Astrocyte of the spinal cord (primary cell): ENCODE results near the gene FAM25A.
A peak's percentile ranks its signal among the peaks of the same experiment; 100 is the strongest.
"Not testable (repeated sequence)": the region's sequence is repeated elsewhere in the genome, so short reads cannot be mapped to it uniquely, and the experiment has no call there.

Experiments used
- DNase-seq: peaks from one replicate; pipeline ENCODE4 v3.0.0; 2011; ENCODE audit warnings: low read depth, low spot score
- H3K4me3 ChIP-seq: 2 replicates; pipeline ENCODE4 v1.5.1; 2011; ENCODE audit warnings: low read depth, mild to moderate bottlenecking, low read length, moderate library complexity
- in situ Hi-C: cut with HindIII; loops from 2 replicates; pipeline ENCODE4 v1.10.0; 2017; ENCODE audit warnings: low sequenced_read_pairs
- TF ChIP-seq, protein P1 (sequence below): IDR thresholded peaks from 2 replicates; pipeline ENCODE4 v1.5.1; 2012; ENCODE audit warnings: low read depth, mild to moderate bottlenecking, low read length, inconsistent platforms

FAM25A gene

DNA sequence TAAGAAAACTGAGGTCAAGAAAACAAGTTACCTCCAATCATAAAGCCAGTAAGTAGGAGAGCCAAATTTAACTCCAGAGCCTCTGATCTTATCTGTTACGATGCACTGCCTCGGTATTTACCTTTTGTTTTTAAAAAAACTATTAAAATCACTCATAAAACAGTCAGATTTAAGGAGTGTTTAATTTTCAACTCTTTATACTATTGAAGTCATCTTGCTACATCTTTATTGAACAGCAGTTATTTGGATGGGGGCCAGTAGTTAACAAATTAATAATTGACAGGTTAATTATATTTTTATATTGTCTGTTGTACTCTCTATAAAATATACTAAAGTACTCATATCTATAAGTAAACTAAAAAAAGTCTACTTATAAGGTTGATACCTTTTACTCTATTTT, 27.2 kb upstream of the FAM25A start:
- TF ChIP-seq, protein P1, sequence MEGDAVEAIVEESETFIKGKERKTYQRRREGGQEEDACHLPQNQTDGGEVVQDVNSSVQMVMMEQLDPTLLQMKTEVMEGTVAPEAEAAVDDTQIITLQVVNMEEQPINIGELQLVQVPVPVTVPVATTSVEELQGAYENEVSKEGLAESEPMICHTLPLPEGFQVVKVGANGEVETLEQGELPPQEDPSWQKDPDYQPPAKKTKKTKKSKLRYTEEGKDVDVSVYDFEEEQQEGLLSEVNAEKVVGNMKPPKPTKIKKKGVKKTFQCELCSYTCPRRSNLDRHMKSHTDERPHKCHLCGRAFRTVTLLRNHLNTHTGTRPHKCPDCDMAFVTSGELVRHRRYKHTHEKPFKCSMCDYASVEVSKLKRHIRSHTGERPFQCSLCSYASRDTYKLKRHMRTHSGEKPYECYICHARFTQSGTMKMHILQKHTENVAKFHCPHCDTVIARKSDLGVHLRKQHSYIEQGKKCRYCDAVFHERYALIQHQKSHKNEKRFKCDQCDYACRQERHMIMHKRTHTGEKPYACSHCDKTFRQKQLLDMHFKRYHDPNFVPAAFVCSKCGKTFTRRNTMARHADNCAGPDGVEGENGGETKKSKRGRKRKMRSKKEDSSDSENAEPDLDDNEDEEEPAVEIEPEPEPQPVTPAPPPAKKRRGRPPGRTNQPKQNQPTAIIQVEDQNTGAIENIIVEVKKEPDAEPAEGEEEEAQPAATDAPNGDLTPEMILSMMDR = no peak
- H3K4me3 ChIP-seq = no peak overlapping the region
- in situ Hi-C loops = no loop called here
- DNase-seq = no peak

DNA sequence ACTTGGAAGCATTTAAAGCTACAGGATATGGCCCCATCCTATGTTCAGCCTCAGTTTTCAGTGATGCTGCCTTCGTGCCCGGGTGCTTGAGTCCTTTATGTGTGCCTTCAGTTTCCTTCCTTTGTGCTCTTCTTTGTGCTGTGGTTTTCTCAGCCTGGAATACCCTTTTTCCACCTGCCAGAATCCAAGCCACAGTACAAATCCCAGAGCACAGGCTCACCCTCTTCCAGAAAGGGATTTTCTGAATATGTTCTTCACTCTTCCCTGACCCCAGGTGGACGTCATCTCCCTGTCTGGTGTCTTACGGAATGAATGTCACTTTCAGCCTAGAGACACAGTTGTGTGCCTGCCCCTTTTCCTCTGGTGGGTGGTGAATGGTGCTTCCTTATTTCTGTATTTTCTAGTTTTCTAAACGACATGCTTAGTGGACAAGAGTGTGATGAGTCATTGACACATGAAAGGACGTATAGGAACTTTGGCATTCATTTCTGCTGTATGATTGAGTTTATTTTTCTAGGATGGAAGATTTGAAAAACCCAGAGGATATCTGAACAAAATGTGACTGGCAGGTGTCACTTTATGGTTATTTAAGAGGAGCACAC, 20.2 kb upstream of the FAM25A start:
- in situ Hi-C loops = not testable (repeated sequence)

GRCh38 chr10:87000491-87000890, 19.6 kb upstream of the FAM25A start:
- TF ChIP-seq, protein P1 = no peak
- in situ Hi-C loops = no loop called here
- DNase-seq = peak; percentile 37
- no peak overlapping the region for H3K4me3 ChIP-seq

More for the DNA sequence above, 20.2 kb upstream of the FAM25A start:
- H3K4me3 ChIP-seq, DNase-seq: not testable (repeated sequence)

- in situ Hi-C loops, H3K4me3 ChIP-seq: not testable (repeated sequence)
- DNase-seq = peak; percentile 38
Measured at GRCh38 chr10:87007124-87007523, 13.0 kb upstream of the FAM25A start.

DNA sequence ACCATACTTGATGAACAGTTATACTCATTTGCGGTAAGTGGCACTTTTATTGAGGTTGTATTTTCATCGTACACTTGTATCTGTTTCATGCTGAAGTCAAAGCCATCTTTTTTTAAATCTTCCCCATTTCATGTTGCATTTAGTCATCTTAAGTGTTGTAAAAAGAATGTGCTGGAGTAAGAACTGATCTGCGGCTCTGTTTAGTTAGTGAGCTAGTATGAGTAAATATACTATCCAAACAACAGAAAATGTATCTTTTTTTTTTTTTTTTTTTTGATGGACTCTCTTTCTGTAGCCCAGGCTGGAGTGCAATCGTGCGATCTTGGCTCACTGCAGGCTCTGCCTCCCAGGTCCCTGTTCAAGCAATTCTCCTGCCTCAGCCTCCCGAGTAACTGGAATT, 12.4 kb upstream of the FAM25A start:
- DNase-seq, H3K4me3 ChIP-seq, in situ Hi-C loops: not testable (repeated sequence)

DNA sequence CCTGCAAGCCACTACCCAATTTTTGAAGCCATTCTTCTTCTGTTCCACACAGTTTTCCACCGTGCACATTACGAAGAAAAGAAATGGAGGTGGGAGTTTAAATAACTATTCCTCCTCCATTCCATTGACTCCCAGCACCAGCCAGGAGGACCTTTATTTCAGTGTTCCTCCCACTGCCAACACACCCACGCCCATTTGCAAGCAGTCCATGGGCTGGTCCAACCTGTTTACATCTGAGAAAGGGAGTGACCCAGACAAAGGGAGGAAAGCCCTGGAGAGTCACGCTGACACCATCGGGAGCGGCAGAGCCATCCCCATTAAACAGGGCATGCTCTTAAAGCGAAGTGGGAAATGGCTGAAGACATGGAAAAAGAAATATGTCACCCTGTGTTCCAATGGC, 11.8 kb upstream of the FAM25A start:
- DNase-seq, in situ Hi-C loops, H3K4me3 ChIP-seq: not testable (repeated sequence)

DNA sequence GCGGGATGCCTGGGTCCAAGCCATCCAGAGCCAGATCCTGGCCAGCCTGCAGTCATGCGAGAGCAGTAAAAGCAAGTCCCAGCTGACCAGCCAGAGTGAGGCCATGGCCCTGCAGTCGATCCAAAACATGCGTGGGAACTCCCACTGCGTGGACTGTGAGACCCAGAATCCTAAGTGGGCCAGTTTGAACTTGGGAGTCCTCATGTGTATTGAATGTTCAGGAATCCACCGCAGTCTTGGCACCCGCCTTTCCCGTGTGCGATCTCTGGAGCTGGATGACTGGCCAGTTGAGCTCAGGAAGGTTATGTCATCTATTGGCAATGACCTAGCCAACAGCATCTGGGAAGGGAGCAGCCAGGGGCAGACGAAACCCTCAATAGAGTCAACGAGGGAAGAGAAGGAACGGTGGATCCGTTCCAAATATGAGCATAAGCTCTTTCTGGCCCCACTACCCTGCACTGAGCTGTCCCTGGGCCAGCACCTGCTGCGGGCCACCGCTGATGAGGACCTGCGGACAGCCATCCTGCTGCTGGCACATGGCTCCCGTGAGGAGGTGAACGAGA, 10.9 kb upstream of the FAM25A start:
- H3K4me3 ChIP-seq, in situ Hi-C loops, DNase-seq: not testable (repeated sequence)

- H3K4me3 ChIP-seq, DNase-seq, in situ Hi-C loops: not testable (repeated sequence)
Measured at GRCh38 chr10:87013528-87013927, 6.6 kb upstream of the FAM25A start.

- in situ Hi-C loops, DNase-seq, H3K4me3 ChIP-seq: not testable (repeated sequence)
Measured at GRCh38 chr10:87014986-87015716, 4.9 kb upstream of the FAM25A start.

- in situ Hi-C loops, DNase-seq, H3K4me3 ChIP-seq: not testable (repeated sequence)
Measured at GRCh38 chr10:87018127-87018526, 2.0 kb upstream of the FAM25A start.

- in situ Hi-C loops, H3K4me3 ChIP-seq, DNase-seq: not testable (repeated sequence)
Measured at GRCh38 chr10:87019066-87019465, 1.0 kb upstream of the FAM25A start.

DNA sequence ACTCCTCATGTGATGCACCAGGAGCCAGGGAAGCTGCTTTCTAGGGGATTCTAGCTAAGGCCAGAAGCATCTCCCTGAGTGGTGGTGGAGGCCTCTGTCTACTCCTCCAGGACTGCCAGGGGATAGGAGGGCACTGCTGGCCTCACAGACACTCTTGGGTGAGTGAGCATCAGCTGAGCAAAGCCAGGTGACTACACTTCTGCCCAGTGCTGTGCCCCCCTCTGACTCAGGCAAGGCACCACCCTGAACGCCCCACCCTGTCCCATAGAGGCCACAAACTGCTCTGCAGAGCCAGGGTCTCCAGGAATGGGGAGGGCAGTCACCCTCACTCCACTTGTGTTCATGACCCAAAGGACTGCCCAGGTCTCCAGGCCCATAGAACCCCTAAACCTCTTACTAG, 590 bp upstream of the FAM25A start:
- DNase-seq, H3K4me3 ChIP-seq, in situ Hi-C loops: not testable (repeated sequence)

DNA sequence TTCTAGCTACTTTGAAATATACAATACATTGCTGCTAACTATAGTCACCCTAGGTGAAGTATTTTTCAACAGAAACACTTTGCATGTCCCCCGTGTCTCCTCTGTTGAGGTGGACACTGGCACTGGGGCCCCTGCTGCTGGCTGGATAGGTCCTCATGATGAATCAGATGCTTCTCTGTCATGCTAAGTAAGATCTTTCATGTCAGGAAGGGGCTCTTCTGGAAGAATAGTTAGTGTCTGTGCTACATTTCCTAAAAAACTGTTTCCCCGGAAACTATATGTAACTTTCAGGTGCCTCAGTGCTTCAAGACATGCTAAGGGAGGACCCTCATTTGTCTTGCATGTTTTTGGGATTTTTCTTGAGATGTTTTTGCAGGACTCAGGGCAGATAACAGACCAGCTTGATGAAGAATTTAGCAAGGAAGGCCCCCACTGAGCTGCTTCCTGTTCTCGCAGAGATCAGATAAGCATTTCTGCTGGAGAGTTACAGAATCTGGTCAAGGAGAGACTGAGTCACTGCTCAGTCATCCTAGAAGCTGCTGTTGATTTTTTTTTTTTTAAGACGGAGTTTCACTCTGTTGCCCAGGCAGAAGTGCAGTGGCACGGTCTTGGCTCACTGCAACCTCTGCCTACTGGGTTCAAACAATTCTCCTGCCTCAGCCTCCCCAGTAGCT, 5.3 kb downstream of the FAM25A start:
- peak; percentile 80 for DNase-seq
- H3K4me3 ChIP-seq, in situ Hi-C loops: not testable (repeated sequence)

- DNase-seq, H3K4me3 ChIP-seq, in situ Hi-C loops: not testable (repeated sequence)
Measured at GRCh38 chr10:87026747-87027508, 6.8 kb downstream of the FAM25A start.
